GM21825 (cell line): Measurements from ENCODE around the gene PDGFA.

Experiments
- ATAC-seq: cut with Tn5 transposase; IDR thresholded peaks from one replicate; pipeline ENCODE4 v1.9.1; 2021; ENCODE audit warnings: mild to moderate bottlenecking, moderate library complexity; ENCODE audit not compliant: unreplicated experiment

The PDGFA gene

GRCh38 chr7:475951-476441, 43.6 kb downstream of the PDGFA start:
- no peak for ATAC-seq

GRCh38 chr7:475425-475728, 44.3 kb downstream of the PDGFA start:
- no peak for ATAC-seq

- ATAC-seq: no peak
These were observed 44.8 kb downstream of the PDGFA start for GRCh38 chr7:474605-475424.

GRCh38 chr7:473870-474604, 45.6 kb downstream of the PDGFA start:
- ATAC-seq: no peak

GRCh38 chr7:473211-473734, 46.4 kb downstream of the PDGFA start:
- no peak for ATAC-seq

GRCh38 chr7:472640-472957, 47.0 kb downstream of the PDGFA start:
- no peak for ATAC-seq

- no peak for ATAC-seq
These were observed 47.6 kb downstream of the PDGFA start for GRCh38 chr7:471866-472639.

GRCh38 chr7:471191-471865, 48.3 kb downstream of the PDGFA start:
- ATAC-seq: no peak

GRCh38 chr7:469563-469961, 50.1 kb downstream of the PDGFA start:
- no peak for ATAC-seq

- no peak for ATAC-seq
These were observed 50.7 kb downstream of the PDGFA start for GRCh38 chr7:468681-469562.

GRCh38 chr7:467856-468545, 51.6 kb downstream of the PDGFA start:
- ATAC-seq: no peak

- ATAC-seq: no peak
These were observed 52.2 kb downstream of the PDGFA start for GRCh38 chr7:467393-467828.

GRCh38 chr7:466465-467191, 53.0 kb downstream of the PDGFA start:
- ATAC-seq: no peak

GRCh38 chr7:465710-466400, 53.8 kb downstream of the PDGFA start:
- ATAC-seq: no peak

- ATAC-seq: no peak
These were observed 54.9 kb downstream of the PDGFA start for GRCh38 chr7:464454-465401.

- ATAC-seq: no peak
These were observed 55.7 kb downstream of the PDGFA start for GRCh38 chr7:463817-464453.
